ENCODE measurements around the gene CISTR. TPM values are rescaled to one million over a fixed set of nuclear protein-coding genes. Genes with fewer than 3 reads are reported as not detected.
"Not testable (repeated sequence)": the region's sequence is repeated elsewhere in the genome, so short reads cannot be mapped to it uniquely, and the experiment has no call there.

The CISTR gene
- total and polyA plus RNA-seq, 11 donors: 0.24 to 4.4 (median 2.2) TPM; not detected in 1

DNA sequence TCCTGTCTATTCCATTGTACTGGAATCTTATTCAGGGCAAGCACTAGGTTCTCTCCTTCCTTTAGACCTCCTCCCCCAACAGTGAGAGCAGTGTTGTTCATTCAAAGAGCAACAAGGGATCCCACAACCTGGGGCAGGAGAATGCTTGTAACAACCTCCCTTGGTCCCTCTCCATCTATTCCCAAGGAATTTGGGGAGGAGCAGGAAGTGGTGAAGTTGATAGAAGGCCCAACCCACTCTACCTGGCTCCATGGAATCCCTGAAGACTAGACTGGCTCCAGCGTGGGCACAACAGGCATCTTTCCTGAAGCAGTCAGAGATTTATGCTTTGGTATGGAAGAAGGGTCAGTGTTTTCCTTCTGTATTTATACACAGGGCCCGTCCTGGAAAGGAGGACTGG, 33.4 kb upstream of the CISTR start:
- Histone ChIP-seq H3K36me3 (no peaks in the 10 kb centered on the region), H3K4me1 (no peaks in the 10 kb centered on the region), H3K9me3 (no peaks in the 10 kb centered on the region), H3K27ac (no peak overlapping the region), H3K4me3 (no peak overlapping the region), H3K27me3 (peaks cover 0 to 84% (median 11%) of the 10 kb centered on the region in 9 donors)
- TF ChIP-seq, protein P1, sequence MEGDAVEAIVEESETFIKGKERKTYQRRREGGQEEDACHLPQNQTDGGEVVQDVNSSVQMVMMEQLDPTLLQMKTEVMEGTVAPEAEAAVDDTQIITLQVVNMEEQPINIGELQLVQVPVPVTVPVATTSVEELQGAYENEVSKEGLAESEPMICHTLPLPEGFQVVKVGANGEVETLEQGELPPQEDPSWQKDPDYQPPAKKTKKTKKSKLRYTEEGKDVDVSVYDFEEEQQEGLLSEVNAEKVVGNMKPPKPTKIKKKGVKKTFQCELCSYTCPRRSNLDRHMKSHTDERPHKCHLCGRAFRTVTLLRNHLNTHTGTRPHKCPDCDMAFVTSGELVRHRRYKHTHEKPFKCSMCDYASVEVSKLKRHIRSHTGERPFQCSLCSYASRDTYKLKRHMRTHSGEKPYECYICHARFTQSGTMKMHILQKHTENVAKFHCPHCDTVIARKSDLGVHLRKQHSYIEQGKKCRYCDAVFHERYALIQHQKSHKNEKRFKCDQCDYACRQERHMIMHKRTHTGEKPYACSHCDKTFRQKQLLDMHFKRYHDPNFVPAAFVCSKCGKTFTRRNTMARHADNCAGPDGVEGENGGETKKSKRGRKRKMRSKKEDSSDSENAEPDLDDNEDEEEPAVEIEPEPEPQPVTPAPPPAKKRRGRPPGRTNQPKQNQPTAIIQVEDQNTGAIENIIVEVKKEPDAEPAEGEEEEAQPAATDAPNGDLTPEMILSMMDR (IDR thresholded peaks at IDR 0.05): no peak
- TF ChIP-seq POLR2A (IDR thresholded peaks at IDR 0.05): no peak
- DNase-seq (no peak), ATAC-seq (no peak)
- 62 to 70% (median 68%) methylated on average over 2 of the region's 2 CpGs for WGBS, 4 donors
- intact Hi-C loops (cut with DNase I): no loop called here

GRCh38 chr12:53782093-53782703, 30.4 kb upstream of the CISTR start:
- Histone ChIP-seq H3K9me3 (no peaks in the 10 kb centered on the region), H3K36me3 (no peaks in the 10 kb centered on the region), H3K27ac (no peak overlapping the region), H3K4me1 (no peaks in the 10 kb centered on the region), H3K27me3 (peaks cover 0 to 78% (median 7%) of the 10 kb centered on the region in 9 donors), H3K4me3 (no peak overlapping the region)
- ATAC-seq (no peak), DNase-seq (no peak)
- no peak for TF ChIP-seq POLR2A (IDR thresholded peaks at IDR 0.05)
- TF ChIP-seq, protein P1 (IDR thresholded peaks at IDR 0.05): no peak
- intact Hi-C loops (cut with DNase I): no loop called here
- 75 to 79% (median 78%) methylated on average over 8 of the region's 8 CpGs for WGBS, 4 donors

DNA sequence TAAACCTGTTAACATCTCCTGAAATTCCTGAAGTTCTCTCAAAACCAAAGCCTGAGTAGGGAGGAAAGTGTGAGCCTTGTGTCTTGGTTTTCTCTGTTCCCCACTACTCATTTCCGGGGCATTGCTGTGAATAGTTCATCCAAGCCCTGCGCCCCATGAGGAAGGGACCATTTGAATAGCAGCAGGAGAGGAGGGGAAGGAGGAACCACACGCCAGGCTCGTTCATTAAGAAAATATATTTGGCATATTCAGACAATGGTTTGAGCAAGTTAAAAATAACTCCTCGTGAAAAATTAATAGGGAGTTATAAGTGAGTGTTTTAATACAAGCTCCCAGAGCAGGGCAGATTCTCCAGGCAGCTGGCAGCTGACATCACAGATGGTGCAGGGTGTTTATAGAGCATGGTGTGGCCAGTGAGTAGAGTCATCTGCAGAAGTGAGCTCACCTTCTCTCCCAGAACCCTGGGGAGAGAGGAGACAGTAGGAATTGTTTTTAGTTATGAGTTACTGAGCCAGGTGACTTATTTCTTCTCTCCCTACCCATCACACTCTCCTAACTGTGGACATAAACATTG, 29.5 kb upstream of the CISTR start:
- WGBS, 4 donors: 20 to 25% (median 23%) methylated on average over 5 of the region's 5 CpGs
- no peaks in the 10 kb centered on the region for H3K36me3 ChIP-seq
- no peak for ATAC-seq
- intact Hi-C loops (cut with DNase I): no loop called here
- no peak for DNase-seq
- peaks cover 0 to 71% (median 7%) of the 10 kb centered on the region in 9 donors for H3K27me3 ChIP-seq
- H3K27ac ChIP-seq: no peak overlapping the region
- H3K4me1 ChIP-seq: peaks cover 0 to 3% (median 0%) of the 10 kb centered on the region in 12 donors
- no peak overlapping the region for H3K4me3 ChIP-seq
- H3K9me3 ChIP-seq: no peaks in the 10 kb centered on the region
- TF ChIP-seq, protein P1 (IDR thresholded peaks at IDR 0.05): no peak
- no peak for TF ChIP-seq POLR2A (IDR thresholded peaks at IDR 0.05)

DNA sequence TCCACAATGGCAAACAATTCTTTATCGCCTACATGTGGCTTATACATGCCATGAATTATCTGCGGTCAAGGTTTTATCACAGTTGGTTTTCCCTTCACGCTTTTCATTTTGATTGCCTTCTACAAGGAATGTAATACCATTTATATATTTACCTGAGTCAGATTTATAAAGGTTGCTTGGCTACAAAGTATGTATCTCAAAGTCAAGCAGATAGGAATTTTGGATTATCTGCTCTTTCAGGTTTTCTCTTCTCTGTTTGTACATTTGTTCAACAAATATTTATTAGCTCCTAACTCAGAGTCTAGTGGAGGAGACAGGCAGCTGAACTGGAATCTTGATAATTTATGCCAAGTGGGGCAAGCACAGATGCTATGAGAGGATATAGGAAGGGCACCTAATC, 28.5 kb upstream of the CISTR start:
- 92 to 94% (median 93%) methylated on average over 3 of the region's 3 CpGs for WGBS, 4 donors
- peaks cover 0 to 10% (median 0%) of the 10 kb centered on the region in 12 donors for H3K4me1 ChIP-seq

GRCh38 chr12:53779679-53780078, 27.9 kb upstream of the CISTR start:
- ATAC-seq, H3K36me3 ChIP-seq, DNase-seq, H3K27ac ChIP-seq, H3K9me3 ChIP-seq, H3K4me3 ChIP-seq: not testable (repeated sequence)
- intact Hi-C loops (cut with DNase I): loop anchor here in 1 of 10 donors (5.0 kb wide), 1 partner anchor 208 kb away; the partner anchor contains the start of gene HOXC10
- Histone ChIP-seq H3K27me3 (peaks cover 0 to 59% (median 7%) of the 10 kb centered on the region in 9 donors), H3K4me1 (peaks cover 0 to 11% (median 0%) of the 10 kb centered on the region in 12 donors)
- WGBS, 4 donors: 92 to 97% (median 93%) methylated on average over 7 of the region's 7 CpGs

More for the DNA sequence above, 28.5 kb upstream of the CISTR start:
- DNase-seq: no peak
- TF ChIP-seq POLR2A (IDR thresholded peaks at IDR 0.05): no peak
- TF ChIP-seq, protein P1 (IDR thresholded peaks at IDR 0.05): no peak
- no peaks in the 10 kb centered on the region for H3K9me3 ChIP-seq
- no peak overlapping the region for H3K4me3 ChIP-seq
- ATAC-seq: no peak
- no peak overlapping the region for H3K27ac ChIP-seq
- peaks cover 0 to 66% (median 7%) of the 10 kb centered on the region in 9 donors for H3K27me3 ChIP-seq
- intact Hi-C loops (cut with DNase I): no loop called here
- no peaks in the 10 kb centered on the region for H3K36me3 ChIP-seq

Measured in heart left ventricle (tissue), 16 donors.